ENCODE results near the gene FSTL1.
"Not testable (repeated sequence)": the region's sequence is repeated elsewhere in the genome, so short reads cannot be mapped to it uniquely, and the experiment has no call there.

FSTL1 gene

DNA sequence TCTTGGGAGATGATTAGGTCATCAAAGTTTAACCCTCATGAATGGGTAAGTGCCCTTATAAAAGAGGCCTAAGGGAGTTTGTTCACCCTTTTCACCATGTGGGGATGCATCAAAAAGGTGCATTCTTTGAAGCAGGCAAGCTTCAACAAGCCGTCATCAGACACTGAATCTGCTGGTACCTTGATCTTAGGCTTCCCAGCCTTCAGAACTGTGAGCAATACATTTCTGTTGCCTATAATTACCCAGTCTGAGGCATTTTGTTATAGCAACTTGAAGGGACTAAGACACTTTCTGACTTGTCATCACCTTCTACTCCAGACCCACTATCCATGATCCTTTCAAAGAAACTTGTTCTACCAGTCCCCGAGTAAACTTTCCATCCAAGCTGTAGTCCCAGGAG, 57.0 kb downstream of the FSTL1 start:
- DNase-seq (ENCODE audit: low read depth), result no peak
- H3K4me3 ChIP-seq (ENCODE audit: control insufficient read depth, low read depth, low read length), result no peak overlapping the region
- no peak for TF ChIP-seq CTCF (conservative IDR thresholded peaks at IDR 0.05; ENCODE audit: control insufficient read depth, insufficient read depth, low read depth, low read length)

DNA sequence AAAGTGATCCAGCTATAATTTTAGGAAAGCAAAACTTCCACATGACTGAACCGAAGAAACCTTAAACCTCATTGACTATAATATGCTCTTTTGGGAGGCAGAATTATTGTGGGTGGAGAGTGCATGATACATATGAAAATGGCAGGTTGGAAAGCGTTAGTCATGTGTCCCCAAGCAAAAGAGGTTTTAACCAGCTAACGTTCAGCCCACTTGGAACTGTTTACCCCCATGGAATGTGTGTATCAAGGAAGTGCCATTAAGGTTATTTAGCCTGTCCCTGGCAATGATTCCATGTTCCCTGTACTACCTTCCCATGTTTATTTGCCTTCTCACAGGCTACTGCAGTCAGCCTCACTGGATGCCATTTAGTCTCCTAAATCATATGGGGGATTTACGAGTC, 57.5 kb downstream of the FSTL1 start:
- TF ChIP-seq CTCF (conservative IDR thresholded peaks at IDR 0.05; ENCODE audit: control insufficient read depth, insufficient read depth, low read depth, low read length), result no peak
- DNase-seq (ENCODE audit: low read depth), result peak; percentile 48

DNA sequence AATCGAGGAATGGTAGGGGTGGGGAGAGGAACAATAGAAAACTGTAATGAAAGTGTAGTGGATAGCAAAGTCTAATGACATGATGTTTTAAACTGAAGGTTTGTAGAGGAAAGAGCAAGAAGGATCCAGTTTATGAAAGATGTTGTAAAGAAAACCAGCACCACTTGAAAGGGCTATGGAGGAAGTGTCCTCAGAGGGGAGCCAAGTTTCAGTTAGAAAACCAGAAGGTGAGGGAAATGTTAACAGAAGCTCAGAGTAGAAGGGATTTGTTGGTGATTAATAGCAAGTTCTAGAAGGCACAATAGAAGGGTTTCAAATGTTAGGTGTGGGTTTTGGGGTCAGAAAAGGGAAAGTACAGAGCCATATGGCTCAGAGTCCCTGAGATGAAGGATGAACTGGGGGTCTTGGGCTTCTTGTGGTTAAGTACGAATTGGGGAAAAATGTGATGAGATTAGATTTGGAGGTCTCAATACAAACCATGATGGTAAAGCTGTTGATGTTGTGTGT, 67.8 kb downstream of the FSTL1 start:
- no peak for DNase-seq (ENCODE audit: low read depth)
- no peak for TF ChIP-seq CTCF (conservative IDR thresholded peaks at IDR 0.05; ENCODE audit: control insufficient read depth, insufficient read depth, low read depth, low read length)
- H3K4me3 ChIP-seq (ENCODE audit: control insufficient read depth, low read depth, low read length), result no peak overlapping the region

More for the DNA sequence above, 57.5 kb downstream of the FSTL1 start:
- H3K4me3 ChIP-seq (ENCODE audit: control insufficient read depth, low read depth, low read length), result no peak overlapping the region

DNA sequence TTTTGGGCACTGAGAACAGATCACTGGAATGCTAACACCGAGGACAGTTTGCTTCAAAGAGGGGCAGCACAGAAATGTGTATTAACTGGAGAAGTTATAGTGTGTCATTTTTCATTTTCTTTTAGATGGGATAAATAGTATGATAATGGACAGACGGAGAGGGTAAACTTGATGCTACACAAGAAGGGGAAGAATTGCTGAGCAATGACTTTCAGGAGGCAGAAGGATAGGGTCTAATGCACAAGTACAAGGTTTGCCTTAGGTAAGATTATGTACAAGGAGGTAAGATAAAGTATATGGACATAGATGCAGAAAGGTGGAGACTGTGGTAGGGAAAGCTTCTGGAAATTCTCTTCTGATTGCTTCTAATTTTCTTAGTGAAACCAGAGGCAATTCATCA, 69.3 kb downstream of the FSTL1 start:
- TF ChIP-seq CTCF (conservative IDR thresholded peaks at IDR 0.05; ENCODE audit: control insufficient read depth, insufficient read depth, low read depth, low read length), result no peak
- no peak for DNase-seq (ENCODE audit: low read depth)
- no peak overlapping the region for H3K4me3 ChIP-seq (ENCODE audit: control insufficient read depth, low read depth, low read length)

DNA sequence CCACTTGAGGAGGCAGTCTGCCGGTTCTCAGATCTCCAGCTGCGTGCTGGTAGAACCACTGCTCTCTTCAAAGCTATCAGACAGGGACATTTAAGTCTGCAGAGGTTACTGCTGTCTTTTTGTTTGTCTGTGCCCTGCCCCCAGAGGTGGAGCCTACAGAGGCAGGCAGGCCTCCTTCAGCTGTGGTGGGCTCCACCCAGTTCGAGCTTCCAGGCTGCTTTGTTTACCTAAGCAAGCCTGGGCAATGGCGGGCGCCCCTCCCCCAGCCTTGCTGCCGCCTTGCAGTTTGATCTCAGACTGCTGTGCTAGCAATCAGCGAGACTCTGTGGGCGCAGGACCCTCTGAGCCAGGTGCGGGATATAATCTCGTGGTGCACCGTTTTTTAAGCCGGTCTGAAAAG, 72.8 kb downstream of the FSTL1 start:
- H3K4me3 ChIP-seq (ENCODE audit: control insufficient read depth, low read depth, low read length); DNase-seq (ENCODE audit: low read depth): not testable (repeated sequence)

DNA sequence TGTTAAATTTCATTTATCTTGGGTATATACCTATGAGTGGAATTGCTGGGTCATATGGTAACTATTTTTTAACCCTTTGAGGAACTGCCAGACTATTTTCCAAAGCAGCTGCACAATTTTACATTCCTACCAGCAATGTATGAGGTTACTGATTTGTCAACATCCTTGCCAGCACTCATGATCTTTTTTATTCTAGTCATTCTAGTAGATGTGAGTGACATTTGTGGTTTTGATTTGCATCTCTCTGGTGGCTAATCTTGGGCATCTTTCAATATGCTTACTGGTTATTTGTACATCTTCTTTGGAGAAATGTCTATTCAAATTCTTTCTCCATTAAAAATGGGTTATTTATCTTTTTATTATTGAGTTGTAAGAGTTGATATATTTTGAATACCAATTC, 80.3 kb downstream of the FSTL1 start:
- H3K4me3 ChIP-seq (ENCODE audit: control insufficient read depth, low read depth, low read length), result no peak overlapping the region
- DNase-seq (ENCODE audit: low read depth), result no peak
- no peak for TF ChIP-seq CTCF (conservative IDR thresholded peaks at IDR 0.05; ENCODE audit: control insufficient read depth, insufficient read depth, low read depth, low read length)

DNA sequence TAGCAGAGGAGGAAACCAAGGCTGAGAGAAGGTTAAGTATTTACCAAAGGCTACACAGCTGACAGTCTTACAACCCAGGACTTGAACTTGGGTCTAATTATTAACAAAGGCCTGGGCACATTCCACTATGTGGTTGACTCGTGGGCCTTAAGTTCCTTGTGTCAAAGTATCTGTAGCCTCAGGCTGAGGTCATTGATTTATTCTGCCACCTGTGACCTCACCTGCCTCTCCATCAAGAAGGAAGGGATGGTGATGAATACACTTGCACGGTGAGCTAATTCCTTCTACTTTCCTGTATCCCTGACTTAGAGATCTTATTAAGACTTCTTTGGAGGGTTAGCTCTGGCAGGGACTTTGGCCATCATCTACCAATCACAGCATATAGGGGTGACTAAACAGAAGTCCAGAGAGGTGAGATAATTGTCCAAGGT, 81.7 kb downstream of the FSTL1 start:
- no peak for TF ChIP-seq CTCF (conservative IDR thresholded peaks at IDR 0.05; ENCODE audit: control insufficient read depth, insufficient read depth, low read depth, low read length)
- DNase-seq (ENCODE audit: low read depth), result no peak
- H3K4me3 ChIP-seq (ENCODE audit: control insufficient read depth, low read depth, low read length), result no peak overlapping the region
